Glutamatergic neuron (in vitro differentiated cells): ENCODE data around the gene LCMT2. TPM values are rescaled to one million over a fixed set of nuclear protein-coding genes. Genes with fewer than 3 reads are reported as not detected.
"Not testable (repeated sequence)": the region's sequence is repeated elsewhere in the genome, so short reads cannot be mapped to it uniquely, and the experiment has no call there.

Source experiments
- DNase-seq: peaks from one replicate; pipeline ENCODE4 v3.0.0; 2022
- H3K27ac Mint-ChIP-seq: one replicate; pipeline ENCODE4 v1.8.0; 2020; ENCODE audit warnings: mild to moderate bottlenecking, mixed read lengths, inconsistent platforms; ENCODE audit not compliant: unreplicated experiment
- H3K27me3 Mint-ChIP-seq: one replicate; pipeline ENCODE4 v1.8.0; 2020; ENCODE audit warnings: mild to moderate bottlenecking, moderate library complexity, mixed read lengths, inconsistent platforms; ENCODE audit not compliant: unreplicated experiment
- H3K36me3 Mint-ChIP-seq: one replicate; pipeline ENCODE4 v1.8.0; 2020; ENCODE audit warnings: mild to moderate bottlenecking, mixed read lengths, inconsistent platforms; ENCODE audit not compliant: unreplicated experiment
- H3K4me1 Mint-ChIP-seq: one replicate; pipeline ENCODE4 v1.8.0; 2020; ENCODE audit warnings: mild to moderate bottlenecking, low read depth, mixed read lengths, inconsistent platforms; ENCODE audit not compliant: unreplicated experiment
- H3K4me3 Mint-ChIP-seq: one replicate; pipeline ENCODE4 v1.8.0; 2020; ENCODE audit warnings: mild to moderate bottlenecking, mixed read lengths, inconsistent platforms; ENCODE audit not compliant: unreplicated experiment
- H3K9me3 Mint-ChIP-seq: one replicate; pipeline ENCODE4 v1.8.0; 2020; ENCODE audit warnings: mild to moderate bottlenecking, moderate library complexity, mixed read lengths, inconsistent platforms; ENCODE audit not compliant: unreplicated experiment
- CTCF ChIP-seq: fragments of 200-600 bp; sonication (generic); IDR thresholded peaks from one replicate; pipeline ENCODE4 v1.5.0; 2021; ENCODE audit not compliant: partially characterized antibody, unreplicated experiment
- total RNA-seq: library from RNA; stranded (reverse); fragmentation: NEBNext Ultra II Directional; extraction: Animal tissue kit (Norgen Biotek cat#: 25700); gene quantifications from one replicate; pipeline ENCODE4 v1.2.1, GENCODE V29; 2021; ENCODE audit not compliant: unreplicated experiment

Gene LCMT2
- total RNA-seq, 1 donor from 2014 or later, result 8.0 TPM

- no peak for TF ChIP-seq CTCF
- Mint-ChIP-seq H3K36me3 (no peaks in the 10 kb centered on the region), H3K4me1 (no peaks in the 10 kb centered on the region), H3K27me3 (peaks cover 1% of the 10 kb centered on the region), H3K4me3 (no peak overlapping the region), H3K27ac (no peak overlapping the region), H3K9me3 (peaks cover 2% of the 10 kb centered on the region)
- DNase-seq, result no peak
These were observed 36.2 kb downstream of the LCMT2 start for GRCh38 chr15:43294091-43294706.

DNA sequence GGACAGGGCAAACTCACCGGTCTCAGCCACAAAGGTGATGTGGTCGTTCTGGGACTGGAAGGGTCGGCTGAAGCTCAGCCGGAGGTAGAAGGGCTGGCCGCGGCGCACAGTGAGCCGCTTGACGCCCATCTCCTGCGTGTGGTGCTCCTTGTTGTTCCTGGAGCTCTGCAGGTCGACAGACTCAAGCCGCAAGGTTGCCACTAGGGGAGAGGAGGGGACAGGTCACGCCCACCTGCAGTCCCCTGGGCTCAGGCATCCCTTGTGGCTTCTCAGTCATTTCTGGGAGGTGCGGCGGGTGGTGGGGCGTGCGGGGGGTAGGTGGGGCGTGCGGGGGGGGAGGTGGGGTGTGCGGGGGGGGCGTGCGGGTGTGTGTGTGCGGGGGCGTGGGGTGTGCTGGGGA lies 36.9 kb downstream of the LCMT2 start:
- peaks cover 1% of the 10 kb centered on the region for H3K27me3 Mint-ChIP-seq
- no peaks in the 10 kb centered on the region for H3K4me1 Mint-ChIP-seq
- peak; percentile 40 for DNase-seq
- no peaks in the 10 kb centered on the region for H3K36me3 Mint-ChIP-seq
- no peak for TF ChIP-seq CTCF
- H3K27ac Mint-ChIP-seq, result no peak overlapping the region
- H3K4me3 Mint-ChIP-seq, result no peak overlapping the region
- peaks cover 2% of the 10 kb centered on the region for H3K9me3 Mint-ChIP-seq

- peaks cover 1% of the 10 kb centered on the region for H3K27me3 Mint-ChIP-seq
- no peak overlapping the region for H3K27ac Mint-ChIP-seq
- no peak for TF ChIP-seq CTCF
- no peaks in the 10 kb centered on the region for H3K36me3 Mint-ChIP-seq
- no peak for DNase-seq
- peaks cover 4% of the 10 kb centered on the region for H3K9me3 Mint-ChIP-seq
- H3K4me3 Mint-ChIP-seq, result no peak overlapping the region
- H3K4me1 Mint-ChIP-seq, result no peaks in the 10 kb centered on the region
These were observed 37.8 kb downstream of the LCMT2 start for GRCh38 chr15:43292375-43293078.

GRCh38 chr15:43289656-43290055 lies 40.7 kb downstream of the LCMT2 start:
- H3K4me3 Mint-ChIP-seq, DNase-seq, H3K4me1 Mint-ChIP-seq, H3K27ac Mint-ChIP-seq, H3K36me3 Mint-ChIP-seq, H3K9me3 Mint-ChIP-seq, H3K27me3 Mint-ChIP-seq: not testable (repeated sequence)

- Mint-ChIP-seq H3K36me3 (no peaks in the 10 kb centered on the region), H3K4me3 (no peak overlapping the region), H3K9me3 (peaks cover 8% of the 10 kb centered on the region), H3K27me3 (peaks cover 1% of the 10 kb centered on the region), H3K27ac (no peak overlapping the region), H3K4me1 (no peaks in the 10 kb centered on the region)
- TF ChIP-seq CTCF, result no peak
- no peak for DNase-seq
These were observed 43.1 kb downstream of the LCMT2 start for GRCh38 chr15:43287254-43287653.
